ENCODE results near the gene MAGIX. TPM values are rescaled to one million over a fixed set of nuclear protein-coding genes. Genes with fewer than 3 reads are reported as not detected.
A peak's percentile ranks its signal among the peaks of the same experiment; 100 is the strongest.

The MAGIX gene
- total and polyA plus RNA-seq, 2 of the 4 experiments (the other 2 are of a cell fraction) = 0.72 to 1.1 TPM

- TF ChIP-seq ELK1 (IDR thresholded peaks at IDR 0.05; ENCODE audit: borderline replicate concordance, low read depth, low read length) (no peak), CEBPB (IDR thresholded peaks at IDR 0.05; ENCODE audit: low read depth, low read length) (no peak)
Observed at GRCh38 chrX:49190821-49191573, 28.4 kb downstream of the MAGIX start (continued).

- H2BK120ac ChIP-seq (ENCODE audit: low read depth, low read length) = no peak overlapping the region
- peak overlapping the region; percentile 64 for H3K4me3 ChIP-seq (ENCODE audit: insufficient read depth, low read depth, low read length)
- H2BK20ac ChIP-seq (ENCODE audit: low read depth, low read length) = no peak overlapping the region
- H3K23ac ChIP-seq (ENCODE audit: low read depth, low read length) = no peak overlapping the region; the same call in 1 of the 2 replicates
- no peaks in the 10 kb centered on the region for H3K27me3 ChIP-seq (ENCODE audit: control insufficient read depth, insufficient read depth, low read length)
- dilution Hi-C loops (cut with HindIII; ENCODE audit: low sequenced_read_pairs, unreplicated experiment) (no loop called here), intact Hi-C loops (cut with micrococcal nuclease) (loop anchor here (2.0 to 5.0 kb wide), 2 partner anchors 77 to 561 kb away; partner anchors contain the start of gene PPP1R3F), in situ Hi-C loops (cut with MboI; ENCODE audit: low sequenced_read_pairs) (no loop called here)
- H3K4me2 ChIP-seq (ENCODE audit: low read depth, low read length) = peak overlapping the region; percentile 81
- H2AK9ac ChIP-seq (replicated peaks; ENCODE audit: low read depth, low read length, poor library complexity) = peak overlapping the region; percentile 76
- H3K9me1 ChIP-seq (ENCODE audit: insufficient read depth, low read length) = no peaks in the 10 kb centered on the region
- H3K27ac ChIP-seq (ENCODE audit: insufficient read depth, low read length) = peak overlapping the region; percentile 37
- H3K9ac ChIP-seq (ENCODE audit: low read depth, low read length) = peak overlapping the region; percentile 75
- TF ChIP-seq BHLHE40 (IDR thresholded peaks at IDR 0.05; ENCODE audit: low read depth, low read length) (no peak), MXI1 (IDR thresholded peaks at IDR 0.05; ENCODE audit: borderline replicate concordance, low read depth, low read length) (no peak), ELK1 (IDR thresholded peaks at IDR 0.05; ENCODE audit: borderline replicate concordance, low read depth, low read length) (no peak), SMC3 (IDR thresholded peaks at IDR 0.05; ENCODE audit: low read depth, low read length) (no peak), CEBPB (IDR thresholded peaks at IDR 0.05; ENCODE audit: low read depth, low read length) (no peak), RCOR1 (IDR thresholded peaks at IDR 0.05; ENCODE audit: insufficient replicate concordance, low read length) (no peak), MAZ (IDR thresholded peaks at IDR 0.05; ENCODE audit: borderline replicate concordance, low read depth, low read length) (no peak), MAFK (IDR thresholded peaks at IDR 0.05; ENCODE audit: low read depth, low read length) (no peak), POLR2A (IDR thresholded peaks at IDR 0.05; ENCODE audit: low read depth, low read length) (no peak), CTCF (conservative IDR thresholded peaks at IDR 0.05; ENCODE audit: low read depth, low read length) (no peak)
- no peak overlapping the region for H2AK5ac ChIP-seq (ENCODE audit: low read depth, low read length)
- DNase-seq (no peak), ATAC-seq (ENCODE audit: low read depth) (no peak; the same call in 1 of the 2 replicates)
- peak overlapping the region; percentile 48; the same call in 1 of the 2 replicates for H3K14ac ChIP-seq (replicated peaks; ENCODE audit: low read depth, low read length)
- H4K20me1 ChIP-seq (ENCODE audit: insufficient read depth, low read length) = no peaks in the 10 kb centered on the region
- peak overlapping the region; percentile 51; the same call in 1 of the 2 replicates for H4K91ac ChIP-seq (ENCODE audit: insufficient read depth, low read depth, low read length)
- peak overlapping the region; percentile 88 for H2AFZ ChIP-seq (replicated peaks; ENCODE audit: low read length, poor library complexity)
- no peak overlapping the region for H4K5ac ChIP-seq (ENCODE audit: low read depth, low read length)
- no peaks in the 10 kb centered on the region for H3K9me3 ChIP-seq (ENCODE audit: control insufficient read depth, insufficient read depth, low read length)
- H3K79me1 ChIP-seq (ENCODE audit: low read depth in 1 of 2, low read length in 2 of 2) = no peaks in the 10 kb centered on the region; a peak in 1 of 4 replicates
- BruUV-seq (replicated peaks) = no TSS peak
- H3K56ac ChIP-seq (ENCODE audit: extremely low read depth, insufficient read depth, low read length) = no peak overlapping the region
- no peaks in the 10 kb centered on the region for H3K36me3 ChIP-seq (ENCODE audit: control insufficient read depth, insufficient read depth, low read length)
- H3K18ac ChIP-seq (ENCODE audit: low read depth, low read length) = no peak overlapping the region
- CTCF ChIA-PET = interaction anchor here (0.6 to 1.2 kb wide), 2 partner anchors 12 to 66 kb away, joined by 3 to 4 read pairs; no protein-coding TSS in a partner anchor
- POLR2A ChIA-PET (ENCODE audit: unreplicated experiment) = interaction anchor here (1.0 kb wide), 1 partner anchor 24 kb away, joined by 3 read pairs; no protein-coding TSS in a partner anchor
- H3K4ac ChIP-seq (ENCODE audit: low read depth, low read length) = peak overlapping the region; percentile 29; the same call in 1 of the 2 replicates
- 42% methylated on average over 17 of the region's 34 CpGs; no CpG with 5 or more reads in 1 of the 2 experiments for WGBS, 2 experiments (ENCODE audit: extremely low coverage in 2 of 2, insufficient read length in 1 of 2)
- peak overlapping the region; percentile 41 for H2BK5ac ChIP-seq (ENCODE audit: low read depth, low read length, poor library complexity, severe bottlenecking)
- no peak overlapping the region for H2BK15ac ChIP-seq (ENCODE audit: low read depth, low read length)
- H4K8ac ChIP-seq (ENCODE audit: low read depth in 2 of 2, low read length in 2 of 2) = peak overlapping the region in 1 of 2 experiments; percentile 72; a peak in 2 of 4 replicates
- H3K4me1 ChIP-seq (ENCODE audit: control insufficient read depth, insufficient read depth, low read length) = no peaks in the 10 kb centered on the region
Observed at GRCh38 chrX:49191574-49192011, 29.0 kb downstream of the MAGIX start.
